ENCODE data around the gene TRAPPC12.

DNA sequence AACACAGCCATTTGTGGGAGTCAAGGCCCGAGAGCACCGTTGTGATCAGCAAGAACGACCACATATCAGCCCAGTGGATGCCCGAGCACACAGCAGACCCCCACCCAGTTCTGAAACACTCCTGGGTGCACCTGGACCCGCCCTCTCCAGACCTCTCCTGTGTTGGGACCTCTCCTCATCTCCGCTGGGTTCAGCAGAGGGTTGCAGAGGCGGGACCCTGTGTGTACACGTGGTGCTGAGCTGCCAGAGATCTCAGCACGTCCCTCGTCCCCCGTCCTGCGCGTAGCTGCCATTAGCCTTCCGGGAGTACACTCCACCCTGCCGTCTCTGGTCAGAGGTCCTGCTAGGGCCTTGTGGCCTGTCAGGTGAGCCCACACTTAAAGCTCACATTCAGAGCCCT is 88.2 kb downstream of the TRAPPC12 start:
- TF ChIP-seq ZFP30 (CRISPR knock-in tag; IDR thresholded peaks at IDR 0.05) (no peak), ZFP3 (CRISPR knock-in tag; IDR thresholded peaks at IDR 0.05) (no peak), CSRNP3 (CRISPR knock-in tag; IDR thresholded peaks at IDR 0.05) (no peak), GLIS3 (CRISPR knock-in tag; IDR thresholded peaks at IDR 0.05) (no peak), TOX (CRISPR knock-in tag; IDR thresholded peaks at IDR 0.05; ENCODE audit: borderline replicate concordance) (no peak), SNAI2 (CRISPR knock-in tag; IDR thresholded peaks at IDR 0.05) (no peak), RARB (CRISPR knock-in tag; IDR thresholded peaks at IDR 0.05) (no peak)

All from SK-N-SH treated with all-trans-retinoic acid at 6 μM for 48 hours (cell line).